Measurements from ENCODE around the gene SNRPB.

Gene SNRPB

GRCh38 chr20:2430538-2430937 is 40.1 kb downstream of the SNRPB start:
- ChIA-PET POLR2A (interaction anchor here (0.7 kb wide), 1 partner anchor 28 kb away, joined by 7 read pairs; no protein-coding TSS in a partner anchor), CTCF (interaction anchor here (1.2 to 1.7 kb wide), 2 partner anchors 44 to 91 kb away, joined by 4 read pairs; no protein-coding TSS in a partner anchor)
- no peak for DNase-seq (ENCODE audit: extremely low spot score)
- TF ChIP-seq CTCF (IDR thresholded peaks at IDR 0.05; ENCODE audit: control extremely low read depth, extremely low read depth, low read depth, missing control alignments): no peak

DNA sequence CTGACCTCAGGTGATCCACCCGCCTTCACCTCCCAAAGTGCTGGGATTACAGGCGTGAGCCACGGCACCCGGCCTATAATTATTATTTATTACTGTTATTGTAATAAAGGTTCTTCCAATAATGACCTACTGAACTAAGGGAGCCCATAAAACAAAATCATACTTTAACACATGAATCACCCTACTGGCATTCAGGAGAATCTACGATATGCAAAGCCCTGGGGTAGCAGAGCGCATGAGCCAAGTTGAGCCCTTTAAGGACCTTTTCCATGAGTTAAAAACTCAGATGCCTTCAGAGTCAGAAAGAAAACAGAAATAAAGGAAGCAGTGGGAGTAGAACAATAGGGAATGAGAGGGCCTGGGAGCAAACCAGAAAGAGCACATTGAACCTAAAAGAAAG is 41.5 kb downstream of the SNRPB start:
- CTCF ChIA-PET: no interaction called here
- no peak for DNase-seq (ENCODE audit: extremely low spot score)

DNA sequence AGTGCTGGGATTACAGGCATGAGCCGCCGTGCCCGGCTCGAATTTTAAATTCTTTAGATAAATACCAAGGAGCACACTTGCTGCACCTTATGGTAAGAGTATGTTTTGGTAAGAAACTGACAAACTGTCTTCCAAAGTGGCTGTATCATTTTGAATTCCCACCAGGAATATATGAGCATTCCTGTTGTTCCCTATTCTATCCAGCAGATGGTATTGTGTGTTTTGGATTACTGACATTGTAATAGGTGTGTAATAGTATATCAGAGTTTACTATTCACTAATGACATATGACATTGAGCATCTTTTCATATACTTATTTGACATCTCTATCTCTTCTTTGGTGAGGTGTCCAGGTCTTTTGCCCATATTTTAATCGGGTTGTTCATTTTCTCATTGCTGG is 49.3 kb downstream of the SNRPB start:
- ChIA-PET CTCF (no interaction called here), POLR2A (no interaction called here)
- TF ChIP-seq CTCF (IDR thresholded peaks at IDR 0.05; ENCODE audit: control extremely low read depth, extremely low read depth, low read depth, missing control alignments): no peak
- no peak for DNase-seq (ENCODE audit: extremely low spot score)

More for the DNA sequence above, 41.5 kb downstream of the SNRPB start:
- no peak for TF ChIP-seq CTCF (IDR thresholded peaks at IDR 0.05; ENCODE audit: control extremely low read depth, extremely low read depth, low read depth, missing control alignments)
- POLR2A ChIA-PET: interaction anchor here (0.7 kb wide), 1 partner anchor 206 kb away, joined by 4 read pairs; no protein-coding TSS in a partner anchor

DNA sequence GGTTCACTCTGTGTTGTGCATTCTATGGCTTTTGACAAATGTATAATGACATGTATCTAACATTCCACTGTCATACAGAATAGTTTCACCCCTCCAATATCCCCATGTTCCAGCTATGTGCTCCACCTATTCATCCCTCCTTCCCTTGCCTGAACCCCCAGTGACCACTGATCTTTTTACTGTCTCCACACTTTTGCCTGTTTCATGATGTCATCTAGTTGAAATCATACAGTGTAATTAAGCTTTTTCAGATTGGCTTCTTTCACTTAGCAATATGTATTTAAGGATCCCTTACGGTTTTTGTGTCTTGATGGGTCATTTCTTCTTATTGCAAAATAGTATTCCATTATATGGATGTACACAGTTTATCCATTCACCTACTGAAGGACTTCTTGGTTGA is 50.1 kb downstream of the SNRPB start:
- TF ChIP-seq CTCF (IDR thresholded peaks at IDR 0.05; ENCODE audit: control extremely low read depth, extremely low read depth, low read depth, missing control alignments): no peak
- DNase-seq (ENCODE audit: extremely low spot score): no peak
- ChIA-PET CTCF (interaction anchor here (0.7 kb wide), 1 partner anchor 33 kb away, joined by 3 read pairs; no protein-coding TSS in a partner anchor), POLR2A (no interaction called here)

DNA sequence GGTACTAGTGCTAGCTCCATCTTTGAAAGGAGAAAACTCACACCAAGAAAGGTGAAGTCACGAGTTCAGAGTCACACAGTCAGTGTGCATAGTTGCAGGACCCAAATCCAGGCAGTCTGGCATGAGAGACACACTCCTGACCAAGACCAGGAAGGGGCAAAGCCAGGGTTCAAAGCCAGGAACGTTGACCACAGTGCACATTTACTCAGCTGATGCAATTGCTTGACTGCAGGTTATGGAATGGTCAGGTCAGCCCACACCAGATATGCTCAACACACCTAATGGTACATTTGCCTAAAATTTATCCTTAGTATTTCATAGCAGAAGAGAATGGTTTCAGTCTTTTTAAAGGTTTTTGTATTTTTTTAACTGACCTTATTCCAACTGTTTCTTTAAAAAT is 52.2 kb downstream of the SNRPB start:
- DNase-seq (ENCODE audit: extremely low spot score): no peak
- CTCF ChIA-PET: no interaction called here
- no peak for TF ChIP-seq CTCF (IDR thresholded peaks at IDR 0.05; ENCODE audit: control extremely low read depth, extremely low read depth, low read depth, missing control alignments)
- POLR2A ChIA-PET: no interaction called here

DNA sequence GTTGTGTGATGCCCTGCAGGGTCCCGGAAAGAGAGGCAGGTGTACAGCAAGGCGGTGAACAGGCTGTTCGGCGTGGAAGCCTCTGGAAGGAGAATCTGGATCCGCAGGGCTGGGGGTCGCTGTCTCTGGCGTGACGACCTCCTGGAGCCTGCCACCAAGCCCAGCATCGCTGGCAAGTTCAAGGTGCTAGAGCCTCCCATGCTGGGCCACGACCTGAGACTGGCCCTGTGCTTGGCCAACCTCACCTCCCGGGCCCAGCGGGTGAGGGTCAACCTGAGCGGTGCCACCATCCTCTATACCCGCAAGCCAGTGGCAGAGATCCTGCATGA is 53.4 kb downstream of the SNRPB start:
- CTCF ChIA-PET: interaction anchor here (1.3 to 1.6 kb wide), 2 partner anchors 30 to 35 kb away, joined by 4 read pairs; no protein-coding TSS in a partner anchor
- no peak for TF ChIP-seq CTCF (IDR thresholded peaks at IDR 0.05; ENCODE audit: control extremely low read depth, extremely low read depth, low read depth, missing control alignments)
- DNase-seq (ENCODE audit: extremely low spot score): no peak
- POLR2A ChIA-PET: no interaction called here
